ENCODE measurements around the gene TMPRSS11A.
A peak's percentile ranks its signal among the peaks of the same experiment; 100 is the strongest.

TMPRSS11A gene

DNA sequence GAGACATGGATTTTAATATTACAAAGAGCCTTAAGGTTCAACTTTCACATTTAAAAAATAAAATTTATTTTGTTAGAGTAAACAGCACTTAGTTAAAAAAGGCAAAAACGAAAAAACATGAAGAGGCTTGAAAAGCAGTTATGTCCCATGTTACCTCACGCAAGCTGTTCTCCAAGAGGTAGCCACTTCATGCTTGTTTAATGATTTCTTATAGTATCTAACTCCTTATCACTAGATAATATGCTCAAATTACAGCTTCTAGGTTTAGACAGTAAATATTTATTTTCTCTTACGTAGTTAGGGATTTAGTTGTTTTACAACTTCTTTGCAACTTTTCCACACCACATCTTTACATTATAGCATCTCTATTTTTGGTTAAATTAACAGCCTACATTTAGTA lies 51.7 kb downstream of the TMPRSS11A start:
- DNase-seq, result no peak

DNA sequence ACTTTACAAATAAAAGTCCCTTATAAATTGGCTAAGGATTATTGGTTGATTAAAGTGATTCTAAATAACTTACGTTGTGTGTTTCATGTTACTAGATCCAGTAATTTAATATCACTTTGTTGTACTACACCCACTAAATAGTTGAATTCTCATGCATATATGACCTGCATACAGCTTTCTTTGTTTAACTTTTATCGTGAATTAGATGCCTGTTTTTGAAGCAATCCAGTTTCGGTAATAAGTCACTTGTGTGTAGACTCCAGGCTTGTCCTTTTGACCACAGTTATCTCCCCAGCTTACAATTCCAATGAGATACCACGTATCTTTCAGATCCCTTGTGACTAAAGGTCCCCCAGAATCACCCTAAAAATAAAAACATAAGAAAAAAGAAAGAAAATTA lies 52.2 kb downstream of the TMPRSS11A start:
- no peak for DNase-seq

DNA sequence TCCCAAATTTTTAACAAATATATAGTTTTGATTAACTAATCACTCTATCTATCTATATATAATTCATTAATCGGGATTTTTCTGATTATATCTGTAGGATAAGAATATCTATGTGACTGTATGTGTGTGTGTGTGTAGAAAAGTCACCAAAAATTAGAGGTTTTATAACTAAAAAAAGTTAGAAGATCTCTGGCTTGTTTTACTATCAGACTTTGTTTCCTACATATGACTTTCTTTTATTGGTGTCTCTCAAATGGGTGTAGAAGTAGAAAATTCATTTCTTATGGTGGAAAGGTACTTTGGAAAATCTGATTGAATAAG lies 52.7 kb downstream of the TMPRSS11A start:
- no peak for DNase-seq

DNA sequence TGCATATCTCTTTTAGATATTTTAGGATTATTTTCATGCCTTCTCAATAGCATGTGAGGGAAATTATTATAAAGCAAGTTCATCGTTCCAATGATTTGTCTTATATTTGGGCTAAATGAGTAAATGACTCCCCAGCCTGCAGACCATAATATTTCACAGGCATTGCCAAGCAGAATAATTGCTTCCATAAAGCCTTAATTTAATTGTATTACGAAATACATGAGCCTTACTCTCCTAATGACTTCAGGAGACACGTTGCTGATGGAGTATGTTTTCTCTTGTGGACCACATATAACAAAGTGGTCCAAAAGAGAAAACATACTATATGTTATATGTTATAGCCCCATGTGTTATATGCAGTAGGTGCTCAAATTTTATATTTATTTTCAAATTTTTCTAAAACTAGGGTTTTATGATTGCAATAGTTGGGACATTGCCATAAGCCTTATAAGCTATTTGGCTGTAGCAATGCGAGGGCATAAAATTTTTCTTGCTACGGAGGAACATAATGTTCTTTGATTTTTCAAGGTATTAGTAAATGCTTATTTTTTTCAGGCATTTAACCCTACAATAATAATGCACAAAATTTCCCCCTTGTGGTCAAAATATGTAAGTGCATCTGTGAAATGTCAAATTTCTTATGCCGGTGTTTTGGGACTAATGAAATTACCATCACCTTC lies 53.2 kb downstream of the TMPRSS11A start:
- DNase-seq, result no peak

DNA sequence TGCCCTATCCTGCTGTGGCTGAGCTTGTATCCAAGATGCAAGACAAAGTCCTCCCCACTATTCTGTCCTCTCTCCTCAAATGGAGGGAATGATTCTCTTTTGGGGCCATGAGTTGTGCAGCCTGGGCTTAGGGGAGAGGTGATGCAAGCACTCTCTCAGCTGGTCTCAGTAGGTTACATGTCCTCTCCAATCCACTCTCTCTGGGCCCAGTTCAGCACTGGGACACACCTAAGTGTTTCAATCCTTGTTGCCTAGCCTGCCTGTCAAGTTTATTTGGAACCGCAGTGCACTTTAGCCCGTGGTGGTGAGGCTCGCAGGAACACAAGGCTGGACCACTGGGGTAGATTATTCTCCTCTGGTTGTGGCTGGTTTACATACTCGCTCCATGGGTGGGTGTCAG lies 55.6 kb downstream of the TMPRSS11A start:
- no peak for DNase-seq

DNA sequence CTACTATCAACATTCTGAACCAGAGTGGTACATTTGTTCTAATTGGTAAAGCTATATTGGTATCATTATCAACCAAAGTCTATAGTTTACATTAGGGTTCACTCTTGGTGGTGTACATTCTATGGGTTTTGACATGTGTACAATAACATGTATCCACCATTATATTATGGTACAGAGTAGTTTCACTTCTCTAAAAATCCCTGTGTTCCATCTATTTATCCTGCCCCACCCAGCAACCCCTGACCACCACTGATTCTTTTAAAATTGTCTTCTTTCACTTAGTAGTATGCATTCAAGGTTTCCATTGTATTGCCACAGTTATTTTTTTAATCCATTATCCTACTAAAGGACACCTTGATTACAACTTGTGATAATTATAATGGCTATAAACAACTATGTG lies 64.2 kb downstream of the TMPRSS11A start:
- peak; percentile 67 for DNase-seq

DNA sequence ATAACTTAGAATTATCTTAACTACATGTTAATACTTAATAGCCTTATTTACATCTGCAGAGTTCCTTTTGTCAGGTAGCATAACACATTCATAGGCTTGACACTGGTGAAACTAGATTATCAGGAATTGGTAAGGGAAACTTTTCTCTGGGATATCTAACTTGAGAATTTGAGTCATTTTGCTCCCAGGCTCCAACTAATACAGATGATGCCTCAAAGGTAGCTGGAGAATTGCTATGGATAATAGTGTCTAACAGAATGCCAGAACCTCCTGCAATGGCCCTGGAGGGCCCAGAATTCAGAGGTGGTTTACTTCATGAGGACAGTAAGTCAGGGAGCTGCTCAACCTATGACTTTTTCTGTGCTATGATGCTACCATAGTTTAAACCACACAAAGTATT lies 65.6 kb downstream of the TMPRSS11A start:
- no peak for DNase-seq

DNA sequence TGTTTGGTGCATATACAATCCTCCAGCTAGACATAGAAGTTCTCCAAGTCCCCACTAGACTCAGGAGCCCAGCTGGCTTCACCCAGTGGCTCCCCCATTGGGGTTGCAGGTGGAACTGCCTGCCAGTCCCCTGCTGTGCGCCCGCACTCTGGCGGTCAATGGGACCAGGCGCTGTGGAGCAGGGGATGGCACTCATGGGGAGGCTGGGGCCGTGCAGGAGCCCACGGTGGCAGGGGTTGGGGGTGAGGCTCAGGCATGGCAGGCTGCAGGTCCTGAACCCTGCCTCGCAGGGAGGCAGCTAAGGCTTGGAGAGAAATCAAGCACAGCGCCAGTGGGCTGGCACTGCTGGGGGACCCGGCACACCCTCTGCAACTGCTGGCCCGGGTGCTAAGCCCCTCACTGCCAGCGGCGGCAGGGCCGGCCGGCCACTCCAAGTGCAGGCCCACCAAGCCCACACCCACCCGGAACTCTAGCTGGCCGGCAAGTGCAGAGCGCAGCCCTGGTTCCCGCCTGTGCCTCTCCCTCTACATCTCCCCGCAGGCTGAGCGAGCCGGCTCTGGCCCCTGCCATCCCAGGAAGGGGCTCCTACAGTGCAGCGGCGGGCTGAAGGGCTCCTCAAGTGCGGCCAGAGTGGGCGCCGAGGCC lies 66.8 kb downstream of the TMPRSS11A start:
- no peak for DNase-seq

DNA sequence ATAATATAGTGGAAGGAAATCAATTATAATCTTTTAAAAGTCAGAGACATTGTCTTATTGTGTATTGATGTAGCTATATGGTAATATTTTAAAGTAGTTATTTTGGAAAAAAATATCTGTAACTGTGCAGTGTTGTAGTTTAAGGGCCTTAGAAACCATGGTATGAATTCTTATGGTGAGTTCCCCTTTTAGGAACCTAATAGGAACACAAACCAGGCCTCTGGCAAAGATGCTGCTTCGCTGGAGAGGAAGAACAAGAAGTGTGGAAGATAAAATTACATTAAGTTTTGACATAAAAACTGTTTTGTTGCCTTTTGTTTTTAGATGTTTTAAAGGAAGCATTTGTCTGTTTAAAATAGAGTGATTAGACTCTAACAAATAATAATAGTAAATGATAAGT lies 68.6 kb downstream of the TMPRSS11A start:
- DNase-seq, result peak; percentile 68

DNA sequence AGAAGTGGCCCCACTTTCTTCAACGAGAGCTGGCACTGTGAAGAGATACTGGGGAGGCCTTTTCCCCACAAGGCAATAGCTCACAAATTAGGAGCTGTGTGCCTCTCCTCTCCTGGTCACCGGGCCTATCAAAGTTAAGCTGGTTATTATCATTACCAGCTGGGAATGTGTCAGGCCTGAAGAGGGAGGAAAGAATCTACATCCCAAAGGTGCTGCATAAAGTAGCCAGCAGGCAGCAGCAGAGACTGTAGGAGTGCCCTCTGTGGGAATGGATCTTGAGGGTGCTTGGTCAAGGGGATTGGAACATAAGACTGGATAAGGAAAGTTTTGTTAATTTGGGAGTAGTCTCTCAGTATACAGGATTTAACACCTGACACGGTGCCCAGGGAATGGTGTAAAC lies 70.4 kb downstream of the TMPRSS11A start:
- no peak for DNase-seq

DNA sequence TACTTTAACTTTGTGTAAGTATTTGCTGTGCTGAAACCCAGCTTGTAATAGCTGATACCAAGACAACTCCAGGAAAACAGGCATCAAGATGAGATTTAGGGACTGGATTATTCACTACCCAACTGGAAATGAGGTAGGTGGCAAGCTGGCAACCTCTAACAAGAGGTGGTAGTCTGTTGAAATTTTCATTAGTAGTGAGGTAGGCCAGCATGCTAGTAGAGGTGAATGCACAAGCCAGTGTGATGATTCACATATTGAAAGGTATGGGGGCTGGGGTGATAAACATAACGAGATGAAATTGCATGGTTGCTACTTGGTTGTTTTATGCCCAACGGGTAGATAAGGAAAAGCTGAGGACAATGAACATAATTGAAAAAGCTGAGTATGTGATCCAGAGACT lies 71.0 kb downstream of the TMPRSS11A start:
- no peak for DNase-seq

DNA sequence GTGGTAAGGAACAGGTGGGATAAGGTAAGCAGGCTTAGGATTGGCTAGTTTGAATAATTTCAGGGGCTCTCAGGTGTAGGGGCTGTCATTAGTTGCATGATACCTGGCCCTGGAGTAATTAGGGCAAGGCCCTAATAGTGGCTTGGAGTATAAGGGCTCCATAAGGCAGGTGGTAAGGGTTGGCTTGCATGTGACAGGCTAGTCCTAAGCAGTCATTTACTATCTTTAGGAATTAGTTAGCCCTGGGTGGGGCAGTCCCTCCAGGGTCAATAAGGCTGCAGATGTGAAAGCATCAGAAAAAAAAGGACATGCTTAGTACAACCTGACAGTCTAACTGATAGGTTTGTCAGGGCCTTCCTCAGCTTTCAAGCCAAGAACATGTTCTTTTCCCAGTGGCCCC lies 71.6 kb downstream of the TMPRSS11A start:
- no peak for DNase-seq

DNA sequence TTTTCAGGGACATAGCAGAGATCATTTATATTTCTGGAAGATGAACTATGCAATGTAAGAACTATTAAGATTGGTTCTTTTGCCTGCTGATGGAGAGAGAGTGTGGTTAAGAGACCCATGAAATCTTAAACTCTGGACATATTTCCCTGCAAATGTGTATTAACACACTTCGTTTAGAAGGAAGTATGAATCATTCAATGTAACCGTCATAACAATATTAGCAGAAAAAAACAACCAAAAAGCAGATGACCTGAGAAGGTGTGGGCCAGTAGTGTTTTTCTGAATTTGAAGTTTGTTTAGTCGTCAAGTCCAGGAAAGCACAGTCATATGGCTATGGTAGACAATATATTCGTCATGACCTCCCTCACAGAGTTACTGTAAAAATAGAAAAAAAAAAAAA lies 77.0 kb downstream of the TMPRSS11A start:
- peak; percentile 37 for DNase-seq

DNA sequence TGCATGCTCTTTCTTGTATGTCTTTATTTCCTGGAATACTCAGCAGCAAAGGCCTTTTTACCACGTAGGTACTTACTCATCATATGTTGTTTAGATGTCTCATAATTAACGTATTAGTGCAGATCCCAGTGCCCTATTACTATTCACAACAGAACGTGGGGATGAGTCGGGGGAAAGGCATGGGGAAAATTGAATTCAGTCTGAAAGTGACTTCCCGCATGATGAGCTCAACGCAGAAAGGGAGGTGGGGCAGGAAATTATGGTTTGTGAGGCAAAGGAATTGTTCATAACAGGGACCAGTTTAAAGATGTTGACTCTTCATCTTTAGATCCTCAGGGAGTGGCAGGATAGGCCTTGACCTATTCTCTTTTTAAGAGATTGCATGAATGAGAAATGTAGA lies 77.5 kb downstream of the TMPRSS11A start:
- DNase-seq, result no peak

DNA sequence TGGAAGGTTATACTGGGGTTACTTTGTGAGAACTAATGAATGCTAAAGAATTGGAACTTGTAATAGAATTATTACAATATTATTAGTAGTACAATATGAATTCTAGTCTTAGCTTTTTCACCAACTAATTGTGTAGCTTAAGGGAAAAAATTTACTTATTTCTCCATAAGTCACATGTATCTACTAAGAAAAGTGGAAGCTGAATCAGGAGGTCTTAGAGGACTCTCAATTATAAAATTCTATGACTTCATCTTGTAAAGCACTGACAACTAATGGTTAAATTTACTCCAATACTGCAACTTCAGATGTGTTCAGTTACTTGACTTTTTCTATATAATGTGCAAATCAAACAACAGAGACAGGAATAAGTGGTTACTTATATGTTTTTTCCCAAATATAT lies 78.6 kb downstream of the TMPRSS11A start:
- DNase-seq, result no peak

DNA sequence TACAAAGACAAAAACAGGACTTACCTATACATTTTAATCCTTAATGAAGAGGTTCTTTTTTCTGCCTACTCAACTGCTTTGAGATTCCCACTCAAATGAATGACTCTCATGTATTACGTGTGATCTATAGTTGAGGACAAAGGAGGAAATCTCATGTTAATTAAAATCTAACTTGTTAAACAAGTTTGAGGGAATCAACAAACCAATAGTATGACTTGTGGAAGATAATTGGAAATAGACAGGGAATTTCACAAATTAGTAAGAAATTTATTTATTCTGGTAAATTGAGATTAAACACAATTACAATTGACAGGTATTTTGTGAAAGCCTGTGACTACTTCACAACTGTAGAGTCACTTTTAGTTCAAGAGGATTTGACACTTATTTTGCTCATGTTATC lies 79.4 kb downstream of the TMPRSS11A start, which contains the start of gene TMPRSS11D:
Gene TMPRSS11D (minus strand): TSS at position 101 of the 400 bp plus-strand sequence. CDS start 69 bp downstream, at position 32.
- no peak for DNase-seq

DNA sequence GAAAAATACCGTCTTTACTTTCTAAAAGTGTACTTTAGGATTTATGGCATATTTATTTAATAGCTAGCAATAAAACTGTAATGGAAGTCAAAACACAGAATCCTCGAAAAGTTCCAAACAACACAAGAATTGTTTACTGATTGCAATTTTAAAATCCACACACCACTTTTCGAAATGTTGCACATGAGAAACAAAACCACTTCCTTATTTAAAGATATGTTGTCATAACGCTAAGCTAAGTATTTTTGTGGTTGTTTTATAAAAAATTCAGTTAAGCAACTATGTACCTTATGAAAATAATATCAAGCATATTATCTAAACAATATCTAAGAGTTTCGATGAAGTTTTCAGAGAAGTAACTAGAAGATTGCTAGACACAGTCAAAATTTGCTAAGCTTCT lies 79.8 kb downstream of the TMPRSS11A start:
- DNase-seq, result peak; percentile 81

DNA sequence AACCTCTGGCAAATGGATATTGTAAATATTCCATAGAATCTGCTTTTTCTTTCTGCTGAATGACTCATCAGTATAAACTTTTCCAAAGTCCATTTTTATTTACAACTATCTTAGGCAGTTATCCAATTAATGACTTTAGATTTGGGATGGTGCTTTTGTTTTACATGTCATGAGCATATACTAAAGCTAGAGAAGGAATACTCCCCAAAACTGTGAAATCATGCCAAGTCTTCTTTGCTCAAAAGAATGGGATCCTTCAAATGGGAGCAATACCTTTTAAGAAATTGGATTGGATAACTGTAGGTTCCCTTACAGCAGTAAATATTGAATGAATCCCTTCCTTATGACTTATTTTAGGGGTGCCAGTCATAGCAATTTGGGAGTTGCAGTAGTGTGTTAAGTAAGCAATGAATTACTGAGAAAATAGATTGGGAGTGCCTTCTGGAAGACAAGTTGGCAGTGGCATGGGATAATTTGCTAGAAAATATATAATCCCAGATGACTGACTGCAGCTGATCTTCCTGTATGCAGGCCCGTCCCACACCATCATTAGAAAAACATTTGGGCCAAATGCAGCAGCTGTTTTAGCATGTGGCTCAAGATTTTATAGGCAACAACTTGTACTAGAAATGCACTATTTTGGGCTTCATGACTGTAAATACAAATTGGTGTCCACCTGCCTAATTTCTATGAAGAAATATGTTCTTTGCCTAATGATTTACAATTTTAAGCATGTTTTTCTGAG lies 82.3 kb downstream of the TMPRSS11A start:
- DNase-seq, result no peak

DNA sequence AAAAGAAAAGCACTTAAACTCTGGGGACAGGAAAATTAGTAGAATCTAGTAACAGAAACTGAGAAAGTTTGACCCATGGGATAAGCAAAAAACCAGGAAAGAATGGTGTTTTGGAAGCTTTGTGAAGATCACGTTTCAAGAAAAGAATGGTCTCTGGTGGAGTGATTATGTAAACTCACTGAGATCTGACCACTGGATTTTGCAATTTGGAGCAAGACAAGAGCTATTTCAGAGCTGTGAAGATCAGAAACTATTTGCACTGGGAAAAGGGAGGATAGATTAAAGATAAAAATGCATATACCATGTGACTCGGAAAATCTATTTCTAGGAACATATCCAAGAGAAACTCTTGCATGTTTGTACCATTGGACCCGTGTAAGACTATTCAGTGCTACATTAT lies 83.8 kb downstream of the TMPRSS11A start:
- DNase-seq, result peak; percentile 60

DNA sequence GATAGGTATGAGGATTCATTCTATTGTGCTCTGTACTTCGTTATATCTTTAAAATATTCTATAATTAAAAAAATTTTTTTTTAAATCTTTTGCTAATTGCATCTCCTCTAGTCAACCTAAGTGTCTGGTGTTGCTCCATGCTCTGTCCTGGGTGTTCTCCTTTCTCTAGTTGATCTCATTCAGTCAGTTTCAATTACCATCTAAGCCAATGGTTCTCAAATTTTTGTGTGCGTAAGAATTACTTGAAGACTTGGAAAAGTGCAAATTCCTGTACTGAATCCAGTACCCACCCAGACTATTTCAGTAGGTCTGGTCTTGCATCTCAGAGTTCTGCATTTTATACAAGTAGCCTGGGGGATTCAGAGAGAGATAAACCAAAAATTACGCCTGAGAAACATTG lies 86.2 kb downstream of the TMPRSS11A start:
- no peak for DNase-seq

DNA sequence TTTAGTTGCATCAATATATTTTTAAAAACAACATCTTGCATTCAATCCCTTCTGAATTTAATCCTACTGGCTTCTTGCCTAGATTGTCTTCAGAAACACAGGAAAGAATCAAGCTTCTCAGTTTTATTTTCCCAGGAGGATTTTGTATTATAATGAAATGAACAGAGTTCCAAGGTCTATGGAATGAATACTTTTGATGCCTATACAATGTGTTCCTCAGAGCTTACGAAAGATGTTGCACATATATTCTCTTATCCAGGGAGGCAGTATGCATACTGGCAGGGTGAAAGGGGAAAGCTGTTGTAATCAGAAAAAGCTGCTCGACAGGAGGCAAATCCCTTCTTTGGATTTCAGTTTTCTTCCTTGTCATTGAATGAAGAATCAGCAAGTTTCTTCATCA lies 88.3 kb downstream of the TMPRSS11A start:
- no peak for DNase-seq

DNA sequence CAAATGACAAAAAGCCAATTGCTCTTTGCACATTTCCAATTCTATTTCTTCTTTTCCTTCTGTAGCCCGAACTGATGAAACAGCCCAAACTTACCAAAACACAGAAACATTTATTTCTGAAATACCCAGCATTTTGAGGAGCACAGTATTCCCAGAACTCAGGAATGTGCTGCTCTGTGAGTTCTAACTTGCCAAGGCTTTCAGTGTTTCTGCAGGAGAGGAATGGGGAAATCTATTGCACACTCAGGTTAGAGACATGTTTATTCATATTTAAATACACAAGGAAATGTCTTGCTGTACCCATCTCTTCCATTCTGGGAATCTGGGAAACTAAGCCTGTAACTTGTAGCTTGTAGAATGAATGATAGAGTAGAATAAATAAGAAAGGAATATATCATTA lies 90.2 kb downstream of the TMPRSS11A start:
- DNase-seq, result no peak

DNA sequence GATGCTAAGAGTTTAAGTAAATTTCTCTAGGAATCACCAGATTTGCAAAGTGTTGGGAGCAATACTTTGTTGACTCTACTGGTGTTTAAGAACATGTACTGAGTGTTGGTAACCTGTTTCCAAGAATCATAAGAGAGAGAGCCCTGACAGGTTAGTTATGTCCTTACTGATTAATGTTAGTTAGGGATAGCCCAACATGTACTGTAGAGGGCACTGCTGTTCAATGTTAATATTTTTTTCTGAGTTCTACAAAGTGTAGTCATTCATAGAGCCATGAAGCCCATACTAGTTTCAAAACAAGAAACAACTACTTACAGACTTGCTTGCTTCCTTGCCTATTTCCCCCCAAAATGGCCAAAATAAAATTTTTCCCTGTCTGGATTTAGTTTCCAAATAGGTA lies 91.4 kb downstream of the TMPRSS11A start:
- DNase-seq, result peak; percentile 36

DNA sequence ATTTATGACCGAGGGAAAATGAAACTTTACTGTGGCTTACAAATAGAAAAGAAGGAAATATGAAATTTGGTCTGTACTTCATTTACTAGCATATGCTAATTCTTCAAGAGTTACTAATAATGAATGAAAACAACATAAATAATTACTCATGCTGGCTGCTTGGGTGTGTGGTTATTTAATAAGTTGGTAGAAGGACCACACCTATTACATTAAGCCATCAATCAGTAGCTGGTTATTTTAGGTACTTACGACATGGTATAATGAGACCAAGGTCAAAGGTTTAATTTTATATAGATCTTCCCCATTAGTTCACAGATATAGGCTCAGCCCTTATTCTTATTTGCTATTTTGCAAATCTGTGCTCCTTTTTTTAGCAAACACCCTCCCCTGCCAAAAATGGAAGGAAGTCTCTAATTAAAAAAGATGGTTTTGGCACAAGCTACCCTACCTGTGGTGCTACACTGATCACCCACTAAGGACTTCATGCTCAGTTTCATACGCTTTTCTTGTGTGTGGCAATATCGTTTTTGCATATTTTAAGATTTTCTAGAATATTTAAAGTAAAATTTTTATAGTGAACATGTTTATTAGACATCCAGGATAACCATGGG lies 93.6 kb downstream of the TMPRSS11A start:
- DNase-seq, result no peak
